Chondrocyte (in vitro differentiated cells): Measurements from ENCODE around the gene RASA1. TPM values are rescaled to one million over a fixed set of nuclear protein-coding genes. Genes with fewer than 3 reads are reported as not detected.
A peak's percentile ranks its signal among the peaks of the same experiment; 100 is the strongest.

Experiments used
- DNase-seq: peaks from one replicate; pipeline ENCODE4 v3.0.0; 2021; ENCODE audit warnings: mixed read lengths, low spot score
- H3K27ac Mint-ChIP-seq: one replicate; pipeline ENCODE4 v1.8.0; 2021; ENCODE audit warnings: mild to moderate bottlenecking, moderate library complexity, mixed read lengths; ENCODE audit not compliant: unreplicated experiment
- H3K27me3 Mint-ChIP-seq: 2 replicates; pipeline ENCODE4 v1.8.0; 2021; ENCODE audit warnings: low read depth, mixed read lengths
- H3K36me3 Mint-ChIP-seq: 2 replicates; pipeline ENCODE4 v1.8.0; 2021; ENCODE audit warnings: low read depth, mixed read lengths
- H3K4me1 Mint-ChIP-seq: 2 replicates; pipeline ENCODE4 v1.8.0; 2021; ENCODE audit warnings: low read depth, mild to moderate bottlenecking, mixed read lengths
- H3K4me3 Mint-ChIP-seq: one replicate; pipeline ENCODE4 v1.8.0; 2021; ENCODE audit warnings: mild to moderate bottlenecking, moderate library complexity, mixed read lengths; ENCODE audit not compliant: unreplicated experiment
- H3K9me3 Mint-ChIP-seq: 2 replicates; pipeline ENCODE4 v1.8.0; 2021; ENCODE audit warnings: low read depth, mixed read lengths
- CTCF ChIP-seq: fragments of 200-600 bp; sonication (generic); IDR thresholded peaks from 2 replicates; pipeline ENCODE4 v1.5.0; 2021; ENCODE audit warnings: antibody characterized with exemption, mild to moderate bottlenecking, moderate library complexity
- total RNA-seq: library from RNA; stranded (reverse); gene quantifications from 3 replicates; pipeline ENCODE4 v1.2.1, GENCODE V29; 2021

RASA1 gene
- total RNA-seq, 1 donor from 2014 or later, result 38.3 TPM

DNA sequence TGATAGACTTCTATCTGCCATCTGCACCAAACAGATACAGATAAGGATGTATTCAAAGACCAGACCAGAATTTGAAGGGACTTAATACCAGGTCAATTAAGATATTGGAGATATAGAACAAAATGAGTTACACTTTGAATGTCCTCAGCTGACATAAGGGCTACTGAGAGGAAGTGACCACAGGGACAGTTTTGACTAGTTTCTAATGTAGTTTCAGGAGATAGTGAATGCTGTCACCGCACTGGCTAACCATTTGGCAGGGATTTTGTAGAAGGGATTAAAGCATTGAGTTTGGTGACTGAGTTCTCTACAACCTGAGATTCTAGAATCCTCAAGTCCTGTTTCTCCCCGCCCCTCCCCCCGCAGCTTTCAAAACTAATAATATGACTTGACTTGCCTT is 122.4 kb downstream of the RASA1 start:
- Mint-ChIP-seq H3K4me3 (no peak overlapping the region), H3K27ac (peak overlapping the region; percentile 52), H3K36me3 (peaks cover 30% of the 10 kb centered on the region), H3K27me3 (no peaks in the 10 kb centered on the region), H3K9me3 (no peaks in the 10 kb centered on the region), H3K4me1 (peaks cover 64% of the 10 kb centered on the region)
- TF ChIP-seq CTCF, result no peak
- DNase-seq, result no peak

- TF ChIP-seq CTCF, result no peak
- no peak for DNase-seq
- Mint-ChIP-seq H3K9me3 (no peaks in the 10 kb centered on the region), H3K27ac (peak overlapping the region; percentile 52), H3K4me3 (no peak overlapping the region), H3K4me1 (peaks cover 68% of the 10 kb centered on the region), H3K27me3 (no peaks in the 10 kb centered on the region), H3K36me3 (peaks cover 32% of the 10 kb centered on the region)
Measured at GRCh38 chr5:87390576-87391199, 123.0 kb downstream of the RASA1 start.

GRCh38 chr5:87392170-87392569 is 124.5 kb downstream of the RASA1 start:
- no peaks in the 10 kb centered on the region for H3K27me3 Mint-ChIP-seq
- peaks cover 68% of the 10 kb centered on the region for H3K4me1 Mint-ChIP-seq
- H3K9me3 Mint-ChIP-seq, result no peaks in the 10 kb centered on the region
- peak overlapping the region; percentile 95 for H3K27ac Mint-ChIP-seq
- no peak for DNase-seq
- H3K4me3 Mint-ChIP-seq, result no peak overlapping the region
- H3K36me3 Mint-ChIP-seq, result peaks cover 30% of the 10 kb centered on the region
- no peak for TF ChIP-seq CTCF

DNA sequence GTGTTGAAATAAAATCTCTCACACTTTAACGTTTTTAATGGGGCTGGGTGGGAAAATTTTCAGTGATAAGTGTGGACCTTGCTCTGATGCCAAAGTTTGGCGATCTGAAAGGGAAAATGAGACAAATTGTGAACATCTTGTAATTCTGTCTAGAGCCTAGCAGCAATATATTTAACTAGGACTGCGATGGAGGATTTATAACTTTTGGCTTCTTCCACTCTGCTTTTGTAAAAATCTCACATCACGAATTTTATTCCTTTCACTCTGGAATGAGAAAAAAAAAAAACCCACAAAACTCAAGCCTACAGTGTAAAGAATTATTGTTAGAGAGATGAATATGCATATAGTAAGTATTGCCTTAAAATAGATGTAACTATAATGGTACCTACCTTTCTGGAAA is 125.1 kb downstream of the RASA1 start:
- peaks cover 30% of the 10 kb centered on the region for H3K36me3 Mint-ChIP-seq

GRCh38 chr5:87393331-87393730 is 125.6 kb downstream of the RASA1 start:
- Mint-ChIP-seq H3K36me3 (peaks cover 29% of the 10 kb centered on the region), H3K4me1 (peaks cover 62% of the 10 kb centered on the region), H3K4me3 (no peak overlapping the region), H3K27me3 (no peaks in the 10 kb centered on the region), H3K27ac (peak overlapping the region; percentile 95), H3K9me3 (no peaks in the 10 kb centered on the region)
- no peak for DNase-seq
- TF ChIP-seq CTCF, result no peak

More for the DNA sequence above, 125.1 kb downstream of the RASA1 start:
- no peaks in the 10 kb centered on the region for H3K27me3 Mint-ChIP-seq
- peak overlapping the region; percentile 95 for H3K27ac Mint-ChIP-seq
- H3K4me3 Mint-ChIP-seq, result no peak overlapping the region
- no peaks in the 10 kb centered on the region for H3K9me3 Mint-ChIP-seq
- peaks cover 67% of the 10 kb centered on the region for H3K4me1 Mint-ChIP-seq
- no peak for TF ChIP-seq CTCF
- DNase-seq, result no peak
